Medulla oblongata (tissue), 1 donor: ENCODE measurements around the gene OCIAD1.
A peak's percentile ranks its signal among the peaks of the same experiment; 100 is the strongest.
"Not testable (repeated sequence)": the region's sequence is repeated elsewhere in the genome, so short reads cannot be mapped to it uniquely, and the experiment has no call there.

Experiments
- DNase-seq: peaks from one replicate; pipeline ENCODE4 v3.0.0-alpha.2; 2015; ENCODE audit errors: extremely low spot score

OCIAD1 gene

DNA sequence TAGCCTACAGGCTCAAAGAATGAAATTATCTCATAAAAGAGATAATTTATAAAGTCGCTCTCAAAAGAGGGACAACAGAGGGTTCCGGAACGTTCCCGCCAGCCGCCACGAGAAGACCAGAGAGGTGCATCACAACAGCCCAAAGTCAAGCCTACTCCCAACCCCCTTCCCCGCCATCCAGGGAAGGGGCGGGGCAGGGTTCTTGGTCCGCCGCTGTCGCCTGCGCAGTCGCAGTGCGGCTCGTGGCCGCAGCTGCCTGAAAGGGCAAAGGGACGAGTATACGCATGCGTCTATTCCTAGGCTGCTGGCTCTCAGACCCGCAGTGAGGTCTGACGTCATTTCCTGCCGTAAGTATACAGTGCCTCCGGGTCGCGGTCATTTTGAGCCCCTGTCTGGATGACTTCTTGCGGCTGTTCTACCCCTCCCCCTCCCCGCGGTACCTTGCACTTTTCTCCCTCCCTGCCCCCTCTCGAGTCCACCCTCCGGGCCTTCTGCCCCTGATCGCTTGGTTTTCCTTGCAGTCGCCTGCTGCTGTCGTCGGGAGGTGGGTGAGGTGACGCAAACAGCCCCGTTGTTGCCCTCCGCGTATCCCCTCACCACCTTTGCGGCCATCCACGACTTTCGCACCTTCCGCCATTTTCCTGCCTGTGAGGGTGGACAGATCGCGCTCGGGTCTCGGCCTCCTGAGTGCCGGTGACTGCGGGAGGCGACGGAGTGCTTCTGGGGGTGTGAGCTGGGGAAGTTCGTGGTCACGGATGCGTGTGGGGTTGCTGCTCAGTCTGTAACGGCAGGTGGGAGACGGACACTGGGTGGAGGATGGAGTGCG, at the start of gene OCIAD1:
Gene OCIAD1, plus strand, starts transcription at position 383 of the 826 bp plus-strand sequence. CDS start 1,537 bp downstream, outside the sequence.
- DNase-seq, result peak; percentile 99

DNA sequence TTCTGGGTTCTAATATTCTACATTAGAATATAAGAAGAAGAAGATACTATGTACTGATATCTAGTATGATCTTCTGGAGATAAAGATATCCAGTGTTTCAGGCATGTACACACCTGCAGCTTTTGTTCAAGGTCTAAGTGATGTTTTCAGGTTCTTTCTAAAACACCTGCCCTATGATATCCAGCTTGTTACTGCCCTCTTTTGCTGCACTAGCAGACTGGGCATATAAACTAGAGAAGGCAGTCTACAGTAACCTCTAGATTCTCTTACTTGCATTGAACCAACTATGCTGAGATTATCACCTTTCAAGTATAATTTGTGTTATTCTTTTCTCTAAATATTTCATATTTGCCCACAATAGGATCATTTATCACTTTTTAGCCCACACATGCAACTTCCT, 48.9 kb upstream of the OCIAD1 start:
- no peak for DNase-seq

- no peak for DNase-seq
These were observed 45.6 kb upstream of the OCIAD1 start for GRCh38 chr4:48785302-48785701.

DNA sequence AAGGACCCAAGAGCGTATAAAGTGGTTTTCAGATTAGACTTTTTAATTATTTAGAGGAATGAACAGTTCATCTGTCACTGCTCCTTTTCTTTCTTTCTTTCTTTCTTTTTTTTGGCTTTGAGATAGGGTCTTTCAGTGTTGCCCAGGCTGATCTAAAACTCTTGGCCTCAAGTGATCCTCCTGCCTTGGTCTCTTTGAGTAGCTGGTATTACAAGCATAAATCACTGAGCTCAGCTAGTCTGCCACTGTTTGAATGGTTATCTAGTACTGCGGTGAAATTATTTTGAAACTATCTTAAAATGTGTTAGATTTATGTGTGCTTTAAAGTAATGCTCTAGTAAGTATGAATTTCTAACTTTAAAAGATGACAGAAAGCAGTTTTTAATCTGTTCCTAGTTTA, 44.3 kb upstream of the OCIAD1 start:
- DNase-seq, result no peak

GRCh38 chr4:48787056-48787455, 43.8 kb upstream of the OCIAD1 start:
- DNase-seq, result peak; percentile 84

GRCh38 chr4:48790561-48790960, 40.3 kb upstream of the OCIAD1 start:
- DNase-seq, result no peak

- no peak for DNase-seq
These were observed 39.6 kb upstream of the OCIAD1 start for GRCh38 chr4:48791313-48791712.

DNA sequence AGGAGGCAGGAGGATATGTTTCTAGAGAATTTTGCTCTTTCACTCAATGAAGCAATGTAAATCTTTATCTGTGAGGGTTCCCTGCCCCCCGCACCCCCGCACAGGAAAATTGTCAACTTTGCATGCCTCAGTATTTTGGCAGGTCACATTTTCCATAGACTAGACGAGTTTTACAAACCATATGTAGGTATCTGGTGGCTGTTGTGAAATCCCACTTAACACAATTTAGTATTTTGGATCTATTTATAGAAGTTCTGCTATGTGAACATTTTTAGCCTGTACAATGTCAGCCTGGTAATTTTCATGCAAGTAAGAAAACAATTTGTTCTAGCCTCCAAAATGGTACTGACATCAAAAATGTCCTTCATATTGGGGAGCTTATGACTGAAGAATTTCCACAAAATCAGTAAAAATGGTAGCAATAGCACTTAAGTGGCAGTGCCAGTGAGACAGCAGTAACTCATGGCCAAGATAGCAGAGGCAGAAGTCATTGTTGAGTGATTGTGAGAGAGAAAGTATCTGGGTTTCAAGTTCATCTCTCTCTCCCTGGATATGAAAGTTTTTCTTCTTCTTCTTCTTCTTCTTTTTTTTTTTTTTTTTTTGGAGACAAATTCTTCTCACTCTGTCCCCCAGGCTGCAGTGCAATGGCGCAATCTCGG, 38.4 kb upstream of the OCIAD1 start:
- DNase-seq, result no peak

- no peak for DNase-seq
These were observed 35.8 kb upstream of the OCIAD1 start for GRCh38 chr4:48795108-48795507.

DNA sequence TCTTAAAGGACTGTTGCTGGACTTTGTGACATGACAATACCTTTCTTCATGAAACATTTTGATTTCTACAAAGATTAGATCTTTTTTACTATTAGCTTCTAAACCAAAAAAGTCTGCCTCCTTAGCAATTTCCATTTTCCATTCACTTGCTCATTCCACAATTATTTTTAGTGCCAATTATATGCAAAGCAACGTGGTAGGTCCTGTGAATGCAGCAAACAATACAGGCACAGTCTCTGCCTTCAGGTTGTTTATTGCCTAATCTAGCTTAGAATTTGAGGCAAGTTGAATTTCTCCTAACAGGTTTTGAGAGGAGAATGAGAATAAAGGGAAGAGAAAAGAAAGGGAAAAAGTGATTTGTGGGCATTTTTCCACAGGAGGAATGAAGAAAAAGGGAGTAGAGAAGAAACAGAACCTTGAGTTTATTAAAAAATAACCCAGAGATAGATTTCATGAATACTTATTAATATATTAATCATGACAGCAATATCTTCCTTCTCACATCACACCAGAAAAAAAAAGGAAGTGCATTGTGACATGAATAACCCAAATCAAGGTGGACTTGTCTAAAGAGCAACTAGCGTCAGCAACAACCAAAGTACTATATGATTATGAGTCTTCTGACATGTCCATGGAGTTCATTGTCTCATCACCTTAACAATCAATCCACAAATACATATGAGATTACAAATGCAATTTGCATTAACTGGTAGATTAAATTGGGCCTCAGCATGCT, 34.5 kb upstream of the OCIAD1 start:
- no peak for DNase-seq

- DNase-seq, result no peak
These were observed 33.8 kb upstream of the OCIAD1 start for GRCh38 chr4:48796927-48797679.

DNA sequence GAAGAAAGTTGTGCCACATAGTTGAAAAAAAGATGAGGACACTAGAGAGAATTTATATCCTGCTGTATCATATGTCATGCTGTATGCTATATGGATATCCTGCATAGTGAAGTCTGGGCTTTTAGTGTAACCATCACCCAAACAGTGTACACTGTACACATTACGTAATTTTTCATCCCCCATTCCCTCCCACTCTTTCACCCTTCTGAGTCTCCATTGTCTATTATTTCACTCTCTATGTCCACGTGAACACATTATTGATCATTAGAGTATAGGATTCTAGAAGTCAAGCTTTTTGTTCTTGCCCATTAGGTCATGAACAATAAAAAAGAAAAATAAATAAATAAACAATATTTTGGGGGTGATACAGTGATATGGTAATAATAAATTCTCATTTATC, 32.8 kb upstream of the OCIAD1 start:
- DNase-seq, result no peak

DNA sequence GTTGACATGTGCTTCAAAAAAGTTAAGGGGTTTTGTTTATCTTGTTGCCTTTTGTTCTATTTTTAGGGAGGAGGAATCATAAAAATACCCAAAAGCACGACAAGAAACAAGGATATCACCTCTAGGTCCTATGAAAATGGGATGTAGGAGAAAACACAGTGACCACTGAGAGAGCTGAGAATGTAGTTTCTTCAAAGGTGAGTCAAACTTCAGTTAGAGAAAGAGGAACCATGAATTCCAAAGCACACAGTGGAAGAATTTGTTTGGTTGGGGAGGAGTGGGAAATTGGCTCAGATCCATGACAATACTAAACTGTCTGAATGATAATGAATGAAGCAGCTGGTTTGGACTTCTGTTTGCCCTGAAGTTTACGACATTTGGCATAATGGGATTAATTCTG, 31.7 kb upstream of the OCIAD1 start:
- DNase-seq, result no peak

DNA sequence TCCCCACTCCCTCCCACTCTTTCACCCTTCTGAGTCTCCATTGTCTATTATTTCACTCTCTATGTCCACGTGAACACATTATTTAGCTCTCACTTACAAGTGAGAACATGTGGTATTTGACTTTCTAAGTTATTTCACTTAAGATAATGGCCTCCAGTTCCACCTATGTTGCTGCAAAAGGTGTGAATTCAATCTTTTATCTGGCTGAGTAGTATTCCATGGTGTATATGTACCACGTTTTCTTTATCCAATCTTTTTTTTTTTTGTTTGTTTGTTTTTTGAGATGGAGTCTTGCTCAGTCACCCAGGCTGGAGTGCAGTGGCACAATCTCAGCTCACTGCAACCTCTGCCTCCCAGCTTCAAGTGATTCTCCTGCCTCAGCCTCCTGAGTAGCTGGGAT, 30.7 kb upstream of the OCIAD1 start:
- DNase-seq, result not testable (repeated sequence)

GRCh38 chr4:48801016-48801715, 29.7 kb upstream of the OCIAD1 start:
- DNase-seq, result no peak

- no peak for DNase-seq
These were observed 26.1 kb upstream of the OCIAD1 start for GRCh38 chr4:48804584-48805301.

GRCh38 chr4:48812866-48813265, 18.0 kb upstream of the OCIAD1 start:
- DNase-seq, result no peak

DNA sequence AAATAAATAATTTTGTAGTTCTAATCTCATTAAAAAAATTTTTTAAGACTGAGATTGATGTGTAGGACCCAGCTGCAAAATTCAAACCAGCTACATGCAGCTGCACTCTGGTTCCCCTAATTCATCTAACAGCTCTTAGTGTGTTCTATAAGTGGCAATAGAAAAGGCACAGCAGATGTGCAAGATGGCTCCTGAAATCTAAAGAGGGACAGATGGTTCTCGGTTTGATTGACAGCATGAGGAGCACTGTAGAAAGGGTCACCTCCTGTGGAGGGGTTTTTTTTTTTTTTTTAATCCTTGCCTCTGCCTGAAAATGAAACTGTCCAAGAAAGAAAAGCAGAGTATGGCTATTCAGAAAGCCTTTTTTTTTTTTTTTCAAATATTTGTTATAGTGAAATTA, 16.9 kb upstream of the OCIAD1 start:
- no peak for DNase-seq

GRCh38 chr4:48815483-48815882, 15.4 kb upstream of the OCIAD1 start:
- DNase-seq, result no peak

- not testable (repeated sequence) for DNase-seq
These were observed 14.6 kb upstream of the OCIAD1 start for GRCh38 chr4:48816297-48816696.

GRCh38 chr4:48816971-48817370, 13.9 kb upstream of the OCIAD1 start:
- no peak for DNase-seq
